Motor neuron (in vitro differentiated cells): ENCODE results near the gene FNDC7. TPM values are rescaled to one million over a fixed set of nuclear protein-coding genes. Genes with fewer than 3 reads are reported as not detected.
"Not testable (repeated sequence)": the region's sequence is repeated elsewhere in the genome, so short reads cannot be mapped to it uniquely, and the experiment has no call there.

Experiments
- ATAC-seq, 8 experiments: fragments of 200-7000 bp; cut with Tn5 transposase; replicated peaks in 6 of 8; 2 replicates each; pipeline ENCODE4 v1.8.0; 2021; ENCODE audit warnings: mild to moderate bottlenecking in 8 of 8, moderate library complexity in 8 of 8
- H3K27ac ChIP-seq, 2 donors: fragments of 250-450 bp; sonication (Bioruptor Pico); 2 replicates each; pipeline ENCODE4 v1.9.0; 2021; ENCODE audit warnings: antibody characterized with exemption in 2 of 2, mild to moderate bottlenecking in 2 of 2, moderate library complexity in 1 of 2
- H3K4me1 ChIP-seq, 2 donors: fragments of 250-450 bp; sonication (Bioruptor Pico); replicated peaks in 1 of 2; 2 replicates each; pipeline ENCODE4 v1.6.1; 2021; ENCODE audit warnings: antibody characterized with exemption in 2 of 2, mild to moderate bottlenecking in 2 of 2, moderate library complexity in 1 of 2
- H3K4me3 ChIP-seq, 5 donors: fragments of 250-450 bp; sonication (Bioruptor Pico); 2 replicates each; pipeline ENCODE4 v1.9.0; 2021; ENCODE audit warnings: antibody characterized with exemption in 5 of 5, mild to moderate bottlenecking in 5 of 5, moderate library complexity in 4 of 5
- WGBS, 10 experiments: fragments of 450-650 bp; shearing (Covaris generic); methylation state at CpG; one replicate each; pipeline ENCODE4 v1.0.0; 2022; 5-methylcytosine and 5-hydroxymethylcytosine counted together
- in situ Hi-C, 9 experiments: fragments of 400-800 bp; cut with MboI; loops; one replicate each; pipeline ENCODE4 v1.15.0; 2021; ENCODE audit warnings: low sequenced_read_pairs in 9 of 9, low pct_unique_long_range_greater_than_20kb in 2 of 9; ENCODE audit not compliant: unreplicated experiment in 9 of 9
- total RNA-seq, 8 experiments: library from RNA; unstranded; fragments of 300-600 nt; gene quantifications; 2 replicates each; pipeline versions ENCODE4 v1.2.3 to v1.2.4, GENCODE V29; 2022

Gene FNDC7
- total RNA-seq, 8 experiments from 2014 or later, result 0.05 to 0.25 (median 0.12) TPM; not detected in 4

DNA sequence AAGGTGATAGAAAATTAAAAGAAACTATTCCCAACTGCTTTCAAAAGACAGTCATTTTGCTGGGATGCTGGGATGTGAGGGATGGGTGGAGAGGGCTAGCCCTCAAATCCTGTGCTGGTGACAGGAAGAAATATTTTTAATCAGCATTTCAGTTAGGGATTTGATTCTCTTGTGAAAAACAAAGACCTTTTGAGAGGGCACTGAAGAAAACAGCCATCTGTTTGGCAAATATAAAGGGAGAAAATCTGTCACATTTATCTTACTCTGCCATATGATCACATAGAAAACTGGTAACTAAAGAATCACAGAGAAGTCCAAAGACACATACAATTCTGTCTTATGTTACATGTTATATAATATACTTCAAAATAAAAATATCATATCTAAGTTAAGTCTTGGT, 46.1 kb downstream of the FNDC7 start:
- no peak overlapping the region for H3K27ac ChIP-seq
- no peak for ATAC-seq
- no peaks in the 10 kb centered on the region for H3K4me1 ChIP-seq
- no peak overlapping the region for H3K4me3 ChIP-seq
- in situ Hi-C loops, result no loop called here

DNA sequence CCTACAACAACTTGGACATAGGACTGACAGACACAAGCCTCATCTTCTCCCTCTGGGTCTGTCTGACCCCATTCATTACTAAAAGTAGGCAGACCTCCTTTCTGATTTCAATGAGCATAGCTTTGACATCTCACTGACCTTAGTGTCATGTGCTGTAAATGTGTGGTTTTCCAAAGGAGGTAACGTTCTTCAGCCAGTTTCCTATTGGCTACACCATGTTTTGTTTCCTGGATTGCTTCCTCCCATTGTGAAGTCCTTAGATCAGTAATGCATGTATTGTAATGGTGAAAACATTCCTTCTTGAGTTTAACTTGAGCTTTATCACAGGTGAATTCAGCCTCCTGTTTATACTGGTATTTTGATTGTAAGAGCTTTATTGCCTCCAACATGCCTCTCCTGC, 54.4 kb downstream of the FNDC7 start:
- in situ Hi-C loops, result no loop called here
- H3K4me3 ChIP-seq, result no peak overlapping the region
- 75 to 100% (median 86%) methylated on average over 1 of the region's 1 CpG; no CpG with 5 or more reads in 5 of the 10 experiments for WGBS, 10 experiments

DNA sequence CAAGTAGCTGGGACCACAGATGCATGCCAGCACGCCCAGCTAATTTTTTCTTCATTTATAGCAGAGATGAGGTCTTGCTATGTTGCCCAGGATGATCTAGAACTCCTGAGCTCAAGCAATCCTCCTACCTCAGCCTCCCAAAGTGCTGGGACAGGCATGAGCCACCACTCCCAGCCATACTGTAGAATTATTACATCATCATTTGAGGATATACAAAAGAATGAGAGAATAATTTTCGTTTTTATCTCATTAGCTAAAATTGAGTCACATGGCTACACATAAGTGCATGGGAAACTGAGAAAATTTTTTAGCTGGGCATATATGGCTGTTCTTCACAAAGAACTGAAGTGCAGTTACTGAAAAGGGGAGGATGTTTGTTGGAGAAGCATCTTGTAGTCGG, 55.0 kb downstream of the FNDC7 start:
- H3K27ac ChIP-seq, result no peak overlapping the region
- H3K4me3 ChIP-seq, result no peak overlapping the region
- in situ Hi-C loops, result no loop called here
- WGBS, 10 experiments, result 17 to 100% (median 76%) methylated on average over 1 to 3 of the region's 3 CpGs
- no peak for ATAC-seq
- H3K4me1 ChIP-seq, result no peaks in the 10 kb centered on the region

More for the DNA sequence above, 54.4 kb downstream of the FNDC7 start:
- Histone ChIP-seq H3K4me1 (no peaks in the 10 kb centered on the region), H3K27ac (no peak overlapping the region)
- ATAC-seq, result no peak

DNA sequence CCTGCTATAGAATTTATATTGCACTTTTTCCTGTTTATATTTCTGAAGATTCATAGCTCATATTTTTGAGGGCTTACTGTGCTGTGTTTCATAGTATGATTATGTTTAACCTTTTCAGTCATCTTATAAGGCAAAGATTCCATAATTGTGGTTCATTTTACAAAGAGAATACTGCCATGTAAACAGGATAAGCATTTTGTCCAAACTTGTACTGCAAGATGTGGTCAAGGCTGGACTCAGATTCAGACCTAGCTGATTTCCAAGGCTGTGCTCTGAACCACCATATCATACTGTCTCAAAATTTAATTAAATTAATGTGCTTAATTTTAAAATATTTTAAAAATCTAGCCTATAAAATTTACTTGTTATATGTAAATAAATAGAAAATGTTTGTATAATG, 65.1 kb downstream of the FNDC7 start:
- Histone ChIP-seq H3K27ac (no peak overlapping the region), H3K4me1 (no peaks in the 10 kb centered on the region), H3K4me3 (no peak overlapping the region)
- in situ Hi-C loops, result no loop called here
- no peak for ATAC-seq

DNA sequence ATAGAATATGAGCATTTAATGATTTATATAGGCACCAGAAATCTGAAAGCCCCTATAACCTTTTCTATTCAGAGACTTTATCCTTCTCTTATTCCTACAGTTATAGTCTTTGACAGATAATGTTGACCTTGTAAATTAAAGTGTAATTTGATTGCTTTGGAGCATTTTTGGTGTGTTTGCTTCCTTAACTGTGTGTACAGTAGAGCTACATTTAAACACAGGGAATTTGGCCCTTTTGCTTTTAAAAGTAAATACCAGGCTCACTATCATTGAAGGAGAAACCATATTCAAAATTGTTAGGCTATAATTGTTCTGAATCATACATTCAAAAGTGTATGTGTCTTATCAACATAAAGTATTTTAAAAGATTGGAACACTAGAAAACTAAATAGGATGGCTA, 66.7 kb downstream of the FNDC7 start:
- in situ Hi-C loops, result no loop called here
- no peaks in the 10 kb centered on the region for H3K4me1 ChIP-seq
- H3K27ac ChIP-seq, result no peak overlapping the region
- H3K4me3 ChIP-seq, result no peak overlapping the region
- no peak for ATAC-seq

DNA sequence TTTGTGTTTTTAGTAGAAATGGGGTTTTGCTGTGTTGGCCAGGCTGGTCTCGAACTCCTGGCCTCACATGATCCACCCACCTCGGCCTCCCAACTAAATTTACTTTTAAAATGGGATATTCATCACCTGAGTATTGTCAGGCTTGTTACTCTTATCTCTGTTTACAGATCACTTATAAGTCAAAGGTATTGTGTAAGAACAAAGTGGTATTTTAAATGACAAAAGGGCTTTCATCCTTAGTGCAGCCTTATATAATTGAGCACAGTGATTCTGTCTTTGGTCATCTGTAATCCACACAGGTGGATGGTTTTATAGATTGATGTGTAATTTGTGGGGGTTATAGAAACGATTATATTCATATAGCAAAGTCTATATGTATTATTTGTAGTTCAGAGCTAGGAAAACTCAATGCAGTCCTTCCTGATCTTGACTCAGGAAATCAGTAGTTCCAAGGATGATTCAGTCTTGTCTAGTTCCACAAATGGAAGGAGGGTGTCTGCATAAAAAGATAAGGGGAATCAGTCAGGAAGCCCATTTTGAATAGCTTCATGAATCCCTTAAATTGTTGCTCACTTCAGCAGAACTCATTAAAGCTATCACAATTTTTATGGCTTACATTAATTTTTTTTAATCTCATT, 68.3 kb downstream of the FNDC7 start:
- Histone ChIP-seq H3K4me3 (no peak overlapping the region), H3K27ac (no peak overlapping the region), H3K4me1 (no peaks in the 10 kb centered on the region)
- ATAC-seq, result no peak
- in situ Hi-C loops, result no loop called here
- WGBS, 10 experiments, result 75 to 96% (median 87%) methylated on average over 2 to 3 of the region's 3 CpGs; no CpG with 5 or more reads in 2 of the 10 experiments

DNA sequence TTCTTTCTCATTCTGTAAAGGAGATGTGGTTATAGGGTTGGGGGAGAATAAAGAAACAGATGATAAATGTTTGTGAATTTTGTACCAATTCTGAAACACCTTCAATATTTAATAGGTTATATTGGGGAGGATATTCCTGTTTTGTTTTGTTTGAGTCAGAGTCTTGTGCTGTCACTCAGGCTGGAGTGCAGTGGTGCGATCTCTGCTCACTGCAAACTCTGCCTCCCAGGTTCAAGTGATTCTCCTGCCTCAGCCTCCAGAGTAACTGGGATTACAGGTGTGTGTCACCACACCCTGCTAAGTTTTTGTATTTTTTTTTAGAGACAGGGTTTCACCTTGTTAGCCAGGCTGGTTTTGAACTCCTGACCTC, 68.9 kb downstream of the FNDC7 start:
- ATAC-seq, in situ Hi-C loops, H3K4me3 ChIP-seq, H3K4me1 ChIP-seq, H3K27ac ChIP-seq: not testable (repeated sequence)
- WGBS, 10 experiments, result 83 to 100% (median 100%) methylated on average over 1 of the region's 1 CpG; no CpG with 5 or more reads in 4 of the 10 experiments

DNA sequence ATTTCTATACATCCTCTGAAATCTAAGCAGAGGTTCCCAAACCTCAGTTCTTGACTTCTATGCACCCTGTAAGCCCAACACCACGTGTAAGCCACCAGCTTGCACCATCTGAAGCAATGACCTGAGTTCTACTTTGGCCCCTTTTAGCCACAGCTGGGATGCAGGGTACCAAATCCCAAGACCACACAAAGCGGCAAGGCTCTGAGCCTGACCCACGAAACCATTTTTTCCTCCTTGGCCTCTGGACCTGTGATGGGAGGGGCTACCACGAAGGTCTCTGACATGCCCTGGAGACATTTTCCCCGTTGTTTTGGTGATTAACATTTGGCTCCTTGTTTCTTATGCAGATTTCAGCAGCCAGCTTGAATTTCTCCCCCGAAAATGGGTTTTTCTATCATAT, 72.6 kb downstream of the FNDC7 start:
- 60 to 100% (median 90%) methylated on average over 1 to 6 of the region's 6 CpGs; no CpG with 5 or more reads in 1 of the 10 experiments for WGBS, 10 experiments
- no peak for ATAC-seq
- H3K4me3 ChIP-seq, result no peak overlapping the region
- in situ Hi-C loops, result no loop called here
- no peak overlapping the region for H3K27ac ChIP-seq
- H3K4me1 ChIP-seq, result no peaks in the 10 kb centered on the region

DNA sequence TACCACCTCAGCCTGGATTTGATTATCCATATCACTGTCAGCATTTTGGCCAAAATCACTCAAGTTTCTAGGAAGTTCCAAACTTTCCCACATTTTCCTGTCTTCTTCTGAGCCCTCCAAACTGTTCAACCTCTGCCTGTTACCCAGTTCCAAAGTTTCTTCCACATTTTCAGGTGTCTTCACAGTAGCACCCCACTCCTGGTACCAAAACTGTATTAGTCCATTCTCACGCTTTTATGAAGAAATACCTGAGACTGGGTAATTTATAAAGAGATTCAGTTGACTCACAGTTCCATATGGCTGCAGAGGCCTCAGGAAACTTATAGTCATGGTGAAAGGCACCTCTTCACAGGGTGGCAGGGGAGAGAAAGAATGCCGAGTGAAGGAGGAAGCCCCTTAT, 73.2 kb downstream of the FNDC7 start:
- no peak overlapping the region for H3K4me3 ChIP-seq
- 91 to 100% (median 100%) methylated on average over 1 to 2 of the region's 2 CpGs; no CpG with 5 or more reads in 2 of the 10 experiments for WGBS, 10 experiments
- ATAC-seq, result no peak
- H3K4me1 ChIP-seq, result no peaks in the 10 kb centered on the region
- in situ Hi-C loops, result no loop called here
- H3K27ac ChIP-seq, result no peak overlapping the region

DNA sequence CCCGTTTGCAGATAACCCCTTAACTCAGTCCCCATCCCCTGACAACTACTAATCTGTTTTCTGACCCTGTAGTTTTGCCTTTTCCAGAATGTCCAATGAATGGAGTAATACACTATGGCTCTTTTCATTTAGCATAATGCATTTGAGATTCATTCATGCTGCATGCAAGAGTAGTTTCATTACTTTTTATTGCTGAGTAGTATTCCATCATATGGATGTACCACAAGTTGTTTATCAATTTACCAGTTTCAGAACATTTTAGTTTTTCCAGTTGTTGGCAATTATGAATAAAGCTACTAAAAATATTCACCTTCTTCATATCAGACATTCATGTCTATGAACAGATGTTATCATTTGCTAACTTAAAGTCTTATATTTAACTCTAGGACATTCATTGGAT, 79.1 kb downstream of the FNDC7 start:
- ATAC-seq, result no peak
- Histone ChIP-seq H3K4me3 (no peak overlapping the region), H3K4me1 (no peaks in the 10 kb centered on the region), H3K27ac (no peak overlapping the region)
- in situ Hi-C loops, result no loop called here
- 80 to 100% (median 100%) methylated on average over 1 of the region's 1 CpG; no CpG with 5 or more reads in 2 of the 10 experiments for WGBS, 10 experiments

Other genes with a start within 250 kb of the FNDC7 start
- 10 to 100 TPM in 5 of 8 experiments, 1 to 10 TPM in 2, under 1 TPM in 1; 0.49 to 36.7 (median 20.4) TPM for gene EEIG2, start 152.8 kb upstream of the FNDC7 start, total RNA-seq
- gene HENMT1, start 51.8 kb upstream of the FNDC7 start, total RNA-seq, result 10 to 100 TPM in 1 of 8 experiments, 1 to 10 TPM in 6, under 1 TPM in 1; 1.00 to 11.8 (median 4.0) TPM
- gene PRPF38B, start 20.6 kb upstream of the FNDC7 start, total RNA-seq, result 10 to 100 TPM; 22.0 to 61.4 (median 30.1) TPM
- gene STXBP3, start 33.8 kb downstream of the FNDC7 start, total RNA-seq, result 10 to 100 TPM; 29.3 to 45.4 (median 38.8) TPM
- gene AKNAD1, start 144.2 kb downstream of the FNDC7 start, total RNA-seq, result 1 to 10 TPM in 7 of 8 experiments, not detected in 1; 1.0 to 4.1 (median 2.6) TPM
- 10 to 100 TPM in 6 of 8 experiments, 1 to 10 TPM in 2; 7.6 to 45.8 (median 15.1) TPM for gene GPSM2, start 164.1 kb downstream of the FNDC7 start, total RNA-seq